IMR-90 (cell line): ENCODE data around the gene DAPL1. TPM values are rescaled to one million over a fixed set of nuclear protein-coding genes. Genes with fewer than 3 reads are reported as not detected.

Experiments
- ATAC-seq: fragments of 200-7000 bp; cut with Tn5 transposase; 2 replicates; pipeline ENCODE4 v1.9.1; 2020; ENCODE audit warnings: low read depth, mild to moderate bottlenecking, moderate library complexity
- BruUV-seq: library from RNA; stranded (reverse); fragments of 400-500 nt; replicated peaks from 2 replicates; lab custom pipeline; 2021; lab: Mats Ljungman, UMichigan
- CTCF ChIA-PET: fragments of 300-600 bp; formaldehyde crosslinking; extraction: SDS; loops from one replicate; lab custom pipeline; 2021; ENCODE audit warnings: antibody characterized with exemption; lab: Yijun Ruan, JAX
- POLR2A ChIA-PET: fragments of 300-600 bp; sonication (Branson Sonifier 250); formaldehyde crosslinking; loops from one replicate; lab custom pipeline; 2022; ENCODE audit warnings: antibody characterized with exemption; ENCODE audit not compliant: unreplicated experiment; lab: Charles Lee
- DNase-seq: peaks from one replicate; pipeline ENCODE4 v3.0.0; 2013
- H2AFZ ChIP-seq: replicated peaks from 2 replicates; pipeline ENCODE3; 2013; ENCODE audit warnings: low read length, mild to moderate bottlenecking; ENCODE audit not compliant: poor library complexity
- H2AK5ac ChIP-seq: 2 replicates; pipeline ENCODE4 v1.6.1; 2013; ENCODE audit warnings: low read depth, low read length, inconsistent platforms
- H2AK9ac ChIP-seq: replicated peaks from 2 replicates; pipeline ENCODE3; 2013; ENCODE audit warnings: mild to moderate bottlenecking, low read depth, low read length, moderate library complexity; ENCODE audit not compliant: poor library complexity
- H2BK120ac ChIP-seq: 2 replicates; pipeline ENCODE4 v1.6.1; 2013; ENCODE audit warnings: low read depth, low read length, inconsistent platforms
- H2BK15ac ChIP-seq: 3 replicates; pipeline ENCODE4 v1.6.1; 2013; ENCODE audit warnings: low read depth, low read length, inconsistent platforms
- H2BK20ac ChIP-seq: 2 replicates; pipeline ENCODE4 v1.6.1; 2013; ENCODE audit warnings: low read depth, mild to moderate bottlenecking, inconsistent platforms, low read length, moderate library complexity
- H2BK5ac ChIP-seq: 2 replicates; pipeline ENCODE4 v1.6.1; 2013; ENCODE audit warnings: mild to moderate bottlenecking, low read depth, low read length, inconsistent platforms; ENCODE audit not compliant: poor library complexity, severe bottlenecking
- H3K14ac ChIP-seq: replicated peaks from 2 replicates; pipeline ENCODE4 v1.6.1; 2013; ENCODE audit warnings: low read depth, low read length, inconsistent platforms
- H3K18ac ChIP-seq: 2 replicates; pipeline ENCODE4 v1.6.1; 2013; ENCODE audit warnings: low read depth, low read length, control low read depth
- H3K23ac ChIP-seq: 2 replicates; pipeline ENCODE4 v1.6.1; 2013; ENCODE audit warnings: low read depth, low read length, inconsistent platforms
- H3K27ac ChIP-seq: 2 replicates; pipeline ENCODE4 v1.5.1; 2013; ENCODE audit warnings: mild to moderate bottlenecking, control low read depth, low read length; ENCODE audit not compliant: insufficient read depth
- H3K27me3 ChIP-seq: 2 replicates; pipeline ENCODE4 v1.6.1; 2013; ENCODE audit warnings: low read length; ENCODE audit not compliant: control insufficient read depth, insufficient read depth
- H3K36me3 ChIP-seq: 2 replicates; pipeline ENCODE4 v1.6.1; 2013; ENCODE audit warnings: low read length, mixed read lengths; ENCODE audit not compliant: control insufficient read depth, insufficient read depth
- H3K4ac ChIP-seq: 2 replicates; pipeline ENCODE4 v1.6.1; 2013; ENCODE audit warnings: low read depth, low read length, inconsistent platforms
- H3K4me1 ChIP-seq: 2 replicates; pipeline ENCODE4 v1.6.1; 2013; ENCODE audit warnings: low read length, mixed read lengths; ENCODE audit not compliant: control insufficient read depth, insufficient read depth
- H3K4me2 ChIP-seq: 2 replicates; pipeline ENCODE4 v1.6.1; 2013; ENCODE audit warnings: low read depth, mild to moderate bottlenecking, control low read depth, low read length, moderate library complexity
- H3K4me3 ChIP-seq: 2 replicates; pipeline ENCODE4 v1.5.1; 2013; ENCODE audit warnings: low read depth, mild to moderate bottlenecking, control low read depth, low read length, moderate library complexity; ENCODE audit not compliant: insufficient read depth
- H3K56ac ChIP-seq: 2 replicates; pipeline ENCODE4 v1.6.1; 2013; ENCODE audit warnings: low read length, inconsistent platforms; ENCODE audit not compliant: insufficient read depth; ENCODE audit errors: extremely low read depth
- H3K79me1 ChIP-seq, 2 experiments: 2 replicates each; pipeline ENCODE4 v1.6.1; 2013; ENCODE audit warnings: low read length in 2 of 2, inconsistent platforms in 1 of 2, low read depth in 1 of 2
- H3K9ac ChIP-seq: 2 replicates; pipeline ENCODE4 v1.6.1; 2013; ENCODE audit warnings: low read depth, low read length, control low read depth
- H3K9me1 ChIP-seq: 2 replicates; pipeline ENCODE4 v1.6.1; 2013; ENCODE audit warnings: low read length, inconsistent platforms; ENCODE audit not compliant: insufficient read depth
- H3K9me3 ChIP-seq: 2 replicates; pipeline ENCODE4 v1.6.1; 2013; ENCODE audit warnings: low read length; ENCODE audit not compliant: control insufficient read depth, insufficient read depth
- H4K20me1 ChIP-seq: 2 replicates; pipeline ENCODE4 v1.6.1; 2013; ENCODE audit warnings: low read length, inconsistent platforms; ENCODE audit not compliant: insufficient read depth
- H4K5ac ChIP-seq: 2 replicates; pipeline ENCODE4 v1.6.1; 2013; ENCODE audit warnings: mild to moderate bottlenecking, low read depth, low read length, control low read depth
- H4K8ac ChIP-seq, 2 experiments: 2 replicates each; pipeline ENCODE4 v1.6.1; 2013; ENCODE audit warnings: low read depth in 2 of 2, low read length in 2 of 2, control low read depth in 1 of 2, inconsistent platforms in 1 of 2
- H4K91ac ChIP-seq: 2 replicates; pipeline ENCODE4 v1.6.1; 2013; ENCODE audit warnings: low read depth, low read length, inconsistent platforms; ENCODE audit not compliant: insufficient read depth
- BHLHE40 ChIP-seq: fragments of 150-350 bp; IDR thresholded peaks from 2 replicates; pipeline ENCODE4 v1.6.1; 2016; ENCODE audit warnings: mild to moderate bottlenecking, low read depth, low read length
- CEBPB ChIP-seq: IDR thresholded peaks from 2 replicates; pipeline ENCODE4 v1.6.1; 2012; ENCODE audit warnings: low read depth, low read length, improper control_type of control experiment
- CHD1 ChIP-seq: IDR thresholded peaks from 2 replicates; pipeline ENCODE4 v1.6.1; 2012; ENCODE audit warnings: low read depth, low read length, improper control_type of control experiment
- FOS ChIP-seq: fragments of 150-350 bp; IDR thresholded peaks from 2 replicates; pipeline ENCODE4 v1.6.1; 2016; ENCODE audit warnings: low read depth, low read length
- MAFK ChIP-seq: IDR thresholded peaks from 2 replicates; pipeline ENCODE4 v1.6.1; 2012; ENCODE audit warnings: low read depth, low read length, improper control_type of control experiment
- MAZ ChIP-seq: IDR thresholded peaks from 2 replicates; pipeline ENCODE4 v1.6.1; 2012; ENCODE audit warnings: low read depth, mild to moderate bottlenecking, low read length, improper control_type of control experiment, moderate library complexity, borderline replicate concordance
- MXI1 ChIP-seq: IDR thresholded peaks from 2 replicates; pipeline ENCODE4 v1.6.1; 2012; ENCODE audit warnings: low read depth, mild to moderate bottlenecking, low read length, moderate library complexity, borderline replicate concordance
- NFE2L2 ChIP-seq: fragments of 150-350 bp; IDR thresholded peaks from 2 replicates; pipeline ENCODE4 v1.6.1; 2016; ENCODE audit warnings: low read depth, mild to moderate bottlenecking, low read length
- POLR2A ChIP-seq: IDR thresholded peaks from 2 replicates; pipeline ENCODE4 v1.6.1; 2012; ENCODE audit warnings: mild to moderate bottlenecking, low read depth, low read length
- RAD21 ChIP-seq: IDR thresholded peaks from 2 replicates; pipeline ENCODE4 v1.6.1; 2012; ENCODE audit warnings: low read length, improper control_type of control experiment
- RCOR1 ChIP-seq: IDR thresholded peaks from 2 replicates; pipeline ENCODE4 v1.6.1; 2012; ENCODE audit warnings: mild to moderate bottlenecking, low read length, improper control_type of control experiment; ENCODE audit not compliant: insufficient replicate concordance
- RFX5 ChIP-seq: IDR thresholded peaks from 2 replicates; pipeline ENCODE4 v1.8.0; 2012; ENCODE audit warnings: low read depth, mild to moderate bottlenecking, low read length, moderate library complexity
- SMC3 ChIP-seq: fragments of 150-350 bp; IDR thresholded peaks from 2 replicates; pipeline ENCODE4 v1.6.1; 2016; ENCODE audit warnings: low read depth, mild to moderate bottlenecking, antibody characterized with exemption, low read length, moderate library complexity
- WGBS, 2 experiments: methylation state at CpG; one replicate each; pipeline versions ENCODE4 v1.1.5 to v1.1.7; 2013; ENCODE audit warnings: missing lambda C conversion rate in 2 of 2; ENCODE audit not compliant: insufficient read length in 1 of 2; ENCODE audit errors: extremely low coverage in 2 of 2; 5-methylcytosine and 5-hydroxymethylcytosine counted together
- dilution Hi-C: fragments of 300-500 bp; cut with HindIII; formaldehyde crosslinking; loops from one replicate; pipeline ENCODE4 v1.14.3; 2018; ENCODE audit warnings: low sequenced_read_pairs; ENCODE audit not compliant: unreplicated experiment
- in situ Hi-C: fragments of 300-500 bp; cut with MboI; formaldehyde crosslinking; loops from 3 replicates; pipeline ENCODE4 v1.14.3; 2019; ENCODE audit warnings: low sequenced_read_pairs, inconsistent platforms, mixed read lengths
- intact Hi-C: fragments of 100-400 bp; cut with micrococcal nuclease; formaldehyde crosslinking; loops from 2 replicates; pipeline ENCODE4 v1.10.0; 2022
- polyA plus RNA-seq, 3 experiments: library from polyadenylated mRNA; depleted of rRNA; stranded (reverse); fragments of >200 nt; gene quantifications; 2 replicates each; pipeline ENCODE4 v1.2.3, GENCODE V29; 2012; ENCODE audit warnings: low replicate concordance in 1 of 3
- total RNA-seq: library from RNA; depleted of rRNA; stranded (reverse); fragments of >200 nt; gene quantifications from 2 replicates; pipeline ENCODE4 v1.2.3, GENCODE V29; 2012
- TF ChIP-seq, protein P1 (sequence below): fragments of 150-350 bp; IDR thresholded peaks from 2 replicates; pipeline ENCODE4 v1.6.1; 2017; ENCODE audit warnings: mild to moderate bottlenecking, antibody characterized with exemption, low read length, low read depth
- TF ChIP-seq, protein P2 (sequence below): conservative IDR thresholded peaks from 2 replicates; pipeline ENCODE4 v1.5.1; 2012; ENCODE audit warnings: mild to moderate bottlenecking, low read depth, low read length, improper control_type of control experiment
- TF ChIP-seq, protein P3 (sequence below): fragments of 150-350 bp; IDR thresholded peaks from 2 replicates; pipeline ENCODE4 v1.6.1; 2016; ENCODE audit warnings: low read depth, mild to moderate bottlenecking, low read length, moderate library complexity, borderline replicate concordance

DAPL1 gene
- total and polyA plus RNA-seq, 2 of the 4 experiments (the other 2 are of a cell fraction): not detected

DNA sequence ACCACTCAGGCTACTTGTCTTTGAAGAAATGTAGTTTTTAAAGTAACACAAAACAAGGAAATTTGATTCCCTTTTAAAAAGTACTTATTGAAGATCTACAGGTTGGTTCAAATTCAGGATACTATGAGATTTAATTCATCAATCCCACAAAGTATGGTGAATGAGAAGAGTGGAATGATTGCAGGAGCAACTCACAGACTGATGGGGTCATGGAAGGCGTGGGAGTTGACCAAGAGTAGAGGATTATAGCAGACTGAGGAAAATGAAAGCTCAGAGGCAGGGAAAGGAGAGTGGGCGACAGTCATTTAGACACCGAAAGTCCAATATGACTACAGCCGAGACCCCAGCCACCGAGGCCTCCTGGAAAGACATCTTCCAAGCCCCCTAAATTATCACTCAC, 12.5 kb upstream of the DAPL1 start:
- Histone ChIP-seq H3K27ac (no peak overlapping the region), H3K4me1 (no peaks in the 10 kb centered on the region), H2BK20ac (no peak overlapping the region), H2BK120ac (no peak overlapping the region), H4K91ac (no peak overlapping the region), H2BK5ac (no peak overlapping the region), H3K56ac (no peak overlapping the region), H3K14ac (no peak overlapping the region), H3K27me3 (no peaks in the 10 kb centered on the region), H3K23ac (no peak overlapping the region), H3K79me1 (no peaks in the 10 kb centered on the region), H3K9me1 (no peaks in the 10 kb centered on the region), H2AK9ac (no peak overlapping the region), H2AK5ac (no peak overlapping the region), H4K5ac (no peak overlapping the region), H4K20me1 (no peaks in the 10 kb centered on the region), H3K4me3 (no peak overlapping the region), H3K9ac (no peak overlapping the region), H3K18ac (no peak overlapping the region), H4K8ac (no peak overlapping the region), H2BK15ac (no peak overlapping the region), H3K9me3 (no peaks in the 10 kb centered on the region), H2AFZ (no peak overlapping the region), H3K36me3 (no peaks in the 10 kb centered on the region), H3K4ac (no peak overlapping the region), H3K4me2 (no peak overlapping the region)
- no CpG with 5 or more reads among the region's 5 CpGs for WGBS, 2 experiments
- no TSS peak for BruUV-seq
- CTCF ChIA-PET: no interaction called here
- ATAC-seq (no peak), DNase-seq (no peak)
- dilution Hi-C loops (no loop called here), intact Hi-C loops (no loop called here), in situ Hi-C loops (no loop called here)
- POLR2A ChIA-PET: no interaction called here
- no peak for TF ChIP-seq POLR2A
- no peak for TF ChIP-seq MAFK
- TF ChIP-seq, protein P1, sequence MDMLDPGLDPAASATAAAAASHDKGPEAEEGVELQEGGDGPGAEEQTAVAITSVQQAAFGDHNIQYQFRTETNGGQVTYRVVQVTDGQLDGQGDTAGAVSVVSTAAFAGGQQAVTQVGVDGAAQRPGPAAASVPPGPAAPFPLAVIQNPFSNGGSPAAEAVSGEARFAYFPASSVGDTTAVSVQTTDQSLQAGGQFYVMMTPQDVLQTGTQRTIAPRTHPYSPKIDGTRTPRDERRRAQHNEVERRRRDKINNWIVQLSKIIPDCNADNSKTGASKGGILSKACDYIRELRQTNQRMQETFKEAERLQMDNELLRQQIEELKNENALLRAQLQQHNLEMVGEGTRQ: no peak
- TF ChIP-seq MAZ: no peak
- no peak for TF ChIP-seq RFX5
- TF ChIP-seq, protein P2, sequence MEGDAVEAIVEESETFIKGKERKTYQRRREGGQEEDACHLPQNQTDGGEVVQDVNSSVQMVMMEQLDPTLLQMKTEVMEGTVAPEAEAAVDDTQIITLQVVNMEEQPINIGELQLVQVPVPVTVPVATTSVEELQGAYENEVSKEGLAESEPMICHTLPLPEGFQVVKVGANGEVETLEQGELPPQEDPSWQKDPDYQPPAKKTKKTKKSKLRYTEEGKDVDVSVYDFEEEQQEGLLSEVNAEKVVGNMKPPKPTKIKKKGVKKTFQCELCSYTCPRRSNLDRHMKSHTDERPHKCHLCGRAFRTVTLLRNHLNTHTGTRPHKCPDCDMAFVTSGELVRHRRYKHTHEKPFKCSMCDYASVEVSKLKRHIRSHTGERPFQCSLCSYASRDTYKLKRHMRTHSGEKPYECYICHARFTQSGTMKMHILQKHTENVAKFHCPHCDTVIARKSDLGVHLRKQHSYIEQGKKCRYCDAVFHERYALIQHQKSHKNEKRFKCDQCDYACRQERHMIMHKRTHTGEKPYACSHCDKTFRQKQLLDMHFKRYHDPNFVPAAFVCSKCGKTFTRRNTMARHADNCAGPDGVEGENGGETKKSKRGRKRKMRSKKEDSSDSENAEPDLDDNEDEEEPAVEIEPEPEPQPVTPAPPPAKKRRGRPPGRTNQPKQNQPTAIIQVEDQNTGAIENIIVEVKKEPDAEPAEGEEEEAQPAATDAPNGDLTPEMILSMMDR: no peak
- no peak for TF ChIP-seq BHLHE40
- TF ChIP-seq FOS: no peak
- no peak for TF ChIP-seq RCOR1
- TF ChIP-seq, protein P3, sequence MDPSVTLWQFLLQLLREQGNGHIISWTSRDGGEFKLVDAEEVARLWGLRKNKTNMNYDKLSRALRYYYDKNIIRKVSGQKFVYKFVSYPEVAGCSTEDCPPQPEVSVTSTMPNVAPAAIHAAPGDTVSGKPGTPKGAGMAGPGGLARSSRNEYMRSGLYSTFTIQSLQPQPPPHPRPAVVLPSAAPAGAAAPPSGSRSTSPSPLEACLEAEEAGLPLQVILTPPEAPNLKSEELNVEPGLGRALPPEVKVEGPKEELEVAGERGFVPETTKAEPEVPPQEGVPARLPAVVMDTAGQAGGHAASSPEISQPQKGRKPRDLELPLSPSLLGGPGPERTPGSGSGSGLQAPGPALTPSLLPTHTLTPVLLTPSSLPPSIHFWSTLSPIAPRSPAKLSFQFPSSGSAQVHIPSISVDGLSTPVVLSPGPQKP: no peak
- no peak for TF ChIP-seq CEBPB
- TF ChIP-seq SMC3: no peak
- TF ChIP-seq MXI1: no peak
- no peak for TF ChIP-seq NFE2L2
- TF ChIP-seq CHD1: no peak
- TF ChIP-seq RAD21: no peak
